GM12874 (cell line): ENCODE results near the gene SNRNP40.

Experiments
- CTCF ChIP-seq: IDR thresholded peaks from 2 replicates; pipeline ENCODE4 v1.5.1; 2011; ENCODE audit warnings: low read depth, mild to moderate bottlenecking, control low read depth, low read length, moderate library complexity; ENCODE audit not compliant: insufficient read depth

The SNRNP40 gene

GRCh38 chr1:31227891-31228568 is 68.6 kb downstream of the SNRNP40 start:
- TF ChIP-seq CTCF: no peak

- TF ChIP-seq CTCF: no peak
Observed at GRCh38 chr1:31224068-31224467, 72.5 kb downstream of the SNRNP40 start.

GRCh38 chr1:31222176-31222575 is 74.4 kb downstream of the SNRNP40 start:
- no peak for TF ChIP-seq CTCF

GRCh38 chr1:31221072-31221471 is 75.5 kb downstream of the SNRNP40 start:
- TF ChIP-seq CTCF: no peak

GRCh38 chr1:31219489-31219888 is 77.1 kb downstream of the SNRNP40 start:
- TF ChIP-seq CTCF: no peak

GRCh38 chr1:31218705-31219104 is 77.9 kb downstream of the SNRNP40 start:
- TF ChIP-seq CTCF: no peak

GRCh38 chr1:31216016-31216415 is 80.6 kb downstream of the SNRNP40 start:
- no peak for TF ChIP-seq CTCF

GRCh38 chr1:31215065-31215570 is 81.5 kb downstream of the SNRNP40 start:
- TF ChIP-seq CTCF: no peak
